ENCODE data around the gene SS18L1.

- TF ChIP-seq CTCF (IDR thresholded peaks at IDR 0.05) (no peak), POLR2AphosphoS5 (IDR thresholded peaks at IDR 0.05) (no peak)
These were observed 74.6 kb downstream of the SS18L1 start for GRCh38 chr20:62217913-62218773.
